AG09309 (cell line): ENCODE measurements around the gene ZNF385A.

Experiments
- DNase-seq: peaks from one replicate; pipeline ENCODE4 v3.0.0-alpha.2; 2010; ENCODE audit warnings: low read depth
- H3K4me3 ChIP-seq: 2 replicates; pipeline ENCODE4 v1.5.1; 2011; ENCODE audit warnings: mild to moderate bottlenecking, low read depth, low read length, moderate library complexity; ENCODE audit not compliant: control insufficient read depth
- CTCF ChIP-seq: IDR thresholded peaks from 2 replicates; pipeline ENCODE4 v1.5.1; 2011; ENCODE audit warnings: mild to moderate bottlenecking, low read depth, low read length, inconsistent platforms; ENCODE audit not compliant: insufficient read depth, control insufficient read depth; ENCODE audit errors: missing control alignments

The ZNF385A gene

GRCh38 chr12:54340846-54341245 lies 43.7 kb downstream of the ZNF385A start:
- no peak for TF ChIP-seq CTCF
- no peak for DNase-seq
- H3K4me3 ChIP-seq, result no peak overlapping the region

- no peak for DNase-seq
- TF ChIP-seq CTCF, result no peak
Observed at GRCh38 chr12:54338698-54339296, 45.7 kb downstream of the ZNF385A start.

GRCh38 chr12:54337854-54338650 lies 46.5 kb downstream of the ZNF385A start:
- H3K4me3 ChIP-seq, result no peak overlapping the region
- TF ChIP-seq CTCF, result no peak
- no peak for DNase-seq

More at GRCh38 chr12:54338698-54339296, 45.7 kb downstream of the ZNF385A start:
- no peak overlapping the region for H3K4me3 ChIP-seq

- DNase-seq, result no peak
- H3K4me3 ChIP-seq, result no peak overlapping the region
- peak; percentile 22 for TF ChIP-seq CTCF
Observed at GRCh38 chr12:54337280-54337842, 47.2 kb downstream of the ZNF385A start.

GRCh38 chr12:54333420-54334034 lies 51.0 kb downstream of the ZNF385A start:
- TF ChIP-seq CTCF, result no peak
- no peak overlapping the region for H3K4me3 ChIP-seq
- no peak for DNase-seq

- no peak for DNase-seq
- no peak overlapping the region for H3K4me3 ChIP-seq
- no peak for TF ChIP-seq CTCF
Observed at GRCh38 chr12:54331461-54331860, 53.1 kb downstream of the ZNF385A start.
